ENCODE data around the gene GTF3C4.

The GTF3C4 gene

DNA sequence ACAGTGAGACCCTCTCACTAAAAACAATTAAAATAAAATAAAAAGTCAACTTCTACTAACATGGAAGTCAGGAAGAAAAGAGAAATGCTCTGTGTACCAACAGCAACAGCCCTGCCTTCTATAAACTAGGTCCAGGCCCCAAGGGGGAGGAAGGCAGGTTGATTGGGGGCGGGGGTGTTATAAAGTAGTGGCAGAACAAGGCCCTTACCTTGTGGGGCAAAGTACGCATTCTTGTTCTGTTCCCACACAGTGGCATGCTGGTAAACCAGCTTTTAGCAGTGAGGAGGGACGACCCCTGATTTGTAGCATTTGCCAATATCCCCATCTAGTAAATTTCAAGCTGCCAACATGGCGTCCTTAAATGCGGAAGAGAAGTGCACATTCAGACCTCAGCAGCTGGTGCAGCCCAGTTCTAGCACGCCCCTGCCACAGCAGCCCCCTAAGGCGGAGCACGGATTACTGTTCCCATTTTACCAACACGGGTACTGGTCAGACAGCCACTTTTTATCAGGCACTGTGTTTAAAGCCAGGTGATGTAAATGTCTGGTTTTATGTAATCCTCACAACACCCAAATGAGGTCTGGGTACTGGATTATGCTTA is 69.5 kb downstream of the GTF3C4 start:
- DNase-seq, result no peak

- no peak for DNase-seq
Measured at GRCh38 chr9:132740526-132741309, 70.5 kb downstream of the GTF3C4 start.

- no peak for DNase-seq
Measured at GRCh38 chr9:132742821-132743311, 72.6 kb downstream of the GTF3C4 start.

DNA sequence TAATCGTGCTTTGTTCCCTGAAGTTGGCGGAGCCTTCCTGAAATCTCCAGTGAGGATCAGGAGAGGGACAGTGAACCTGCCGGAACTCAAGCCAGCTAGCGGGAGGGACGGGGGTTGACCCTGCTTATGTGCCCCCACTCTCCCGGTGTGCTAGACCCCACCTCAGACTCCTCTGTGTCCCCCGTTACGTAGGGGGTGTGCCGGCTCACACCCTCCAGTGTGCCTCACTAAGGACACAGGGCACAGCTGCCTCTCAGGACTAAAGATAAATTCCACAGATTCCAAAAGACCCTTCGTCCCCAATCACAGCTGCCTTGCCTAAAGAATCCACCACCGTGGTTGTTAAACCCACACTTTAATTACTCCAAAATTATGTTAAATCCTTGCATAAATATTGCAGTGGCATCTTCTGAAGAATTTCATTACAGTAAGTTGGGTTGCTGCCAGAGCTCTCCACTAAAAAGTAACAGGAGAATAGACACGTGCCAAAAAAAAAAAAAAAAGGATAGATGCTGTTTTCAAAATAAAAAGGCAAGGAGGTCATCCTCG is 73.7 kb downstream of the GTF3C4 start:
- DNase-seq, result no peak

All from activated effector memory CD4-positive, alpha-beta T cell treated with anti-CD3 and anti-CD28 coated beads, Interleukin-2, amount 50 U/mL, for 16 hours (primary cell).